GM12872 (cell line): ENCODE results near the gene TGFBR3L.
A peak's percentile ranks its signal among the peaks of the same experiment; 100 is the strongest.

ENCODE experiments used
- TF ChIP-seq, protein P1 (sequence below): IDR thresholded peaks from 3 replicates; pipeline ENCODE4 v1.5.1; 2011; ENCODE audit warnings: low read depth, mild to moderate bottlenecking, low read length, moderate library complexity; ENCODE audit not compliant: insufficient read depth

The TGFBR3L gene

GRCh38 chr19:7943444-7944176, 29.0 kb downstream of the TGFBR3L start, which contains the start of gene TIMM44:
Gene TIMM44 (minus strand): TSS chr19:7943666. CDS start chr19:7943651, 15 bp downstream.
- TF ChIP-seq, protein P1, sequence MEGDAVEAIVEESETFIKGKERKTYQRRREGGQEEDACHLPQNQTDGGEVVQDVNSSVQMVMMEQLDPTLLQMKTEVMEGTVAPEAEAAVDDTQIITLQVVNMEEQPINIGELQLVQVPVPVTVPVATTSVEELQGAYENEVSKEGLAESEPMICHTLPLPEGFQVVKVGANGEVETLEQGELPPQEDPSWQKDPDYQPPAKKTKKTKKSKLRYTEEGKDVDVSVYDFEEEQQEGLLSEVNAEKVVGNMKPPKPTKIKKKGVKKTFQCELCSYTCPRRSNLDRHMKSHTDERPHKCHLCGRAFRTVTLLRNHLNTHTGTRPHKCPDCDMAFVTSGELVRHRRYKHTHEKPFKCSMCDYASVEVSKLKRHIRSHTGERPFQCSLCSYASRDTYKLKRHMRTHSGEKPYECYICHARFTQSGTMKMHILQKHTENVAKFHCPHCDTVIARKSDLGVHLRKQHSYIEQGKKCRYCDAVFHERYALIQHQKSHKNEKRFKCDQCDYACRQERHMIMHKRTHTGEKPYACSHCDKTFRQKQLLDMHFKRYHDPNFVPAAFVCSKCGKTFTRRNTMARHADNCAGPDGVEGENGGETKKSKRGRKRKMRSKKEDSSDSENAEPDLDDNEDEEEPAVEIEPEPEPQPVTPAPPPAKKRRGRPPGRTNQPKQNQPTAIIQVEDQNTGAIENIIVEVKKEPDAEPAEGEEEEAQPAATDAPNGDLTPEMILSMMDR: no peak

- TF ChIP-seq, protein P1: peak; percentile 84
Observed at GRCh38 chr19:7944177-7944761, 29.6 kb downstream of the TGFBR3L start.

DNA sequence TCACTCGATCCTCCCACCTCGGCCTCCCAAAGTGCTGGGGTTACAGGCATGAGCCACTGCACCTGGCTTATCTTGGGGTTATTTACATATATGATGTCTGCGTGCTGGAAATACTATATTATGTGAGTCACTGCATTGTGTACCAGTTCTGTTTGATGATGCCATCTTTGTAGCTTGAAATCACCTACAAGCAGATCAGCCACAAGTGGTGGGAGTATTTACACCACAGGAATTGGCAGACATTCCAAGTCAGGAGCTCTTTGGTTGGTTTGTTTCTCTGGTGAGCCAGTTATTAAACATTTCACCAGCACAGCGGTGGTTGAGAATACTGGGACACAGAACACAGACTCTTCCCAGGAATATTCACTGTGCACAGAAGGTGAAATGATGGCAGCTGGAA, 33.3 kb downstream of the TGFBR3L start:
- TF ChIP-seq, protein P1: no peak

DNA sequence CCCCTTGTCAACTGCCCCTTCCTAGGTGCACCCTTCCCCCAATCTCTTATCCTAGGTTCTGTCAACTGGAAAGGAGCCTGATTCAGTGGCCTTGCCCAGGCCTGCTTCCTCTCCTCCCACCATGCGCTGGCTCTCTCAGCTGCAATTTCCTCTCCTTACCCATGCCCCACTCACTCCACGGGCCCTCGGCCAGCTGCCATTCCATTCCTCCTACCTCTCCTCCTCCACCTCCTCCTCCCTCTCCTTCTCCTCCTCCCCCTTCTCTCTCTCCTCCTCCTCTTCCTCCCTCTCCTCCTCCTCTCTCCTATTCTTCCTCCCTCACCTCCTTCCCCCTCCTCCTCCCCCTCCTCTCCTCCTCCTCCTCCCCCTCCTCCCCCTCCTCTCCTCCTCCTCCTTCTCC, 38.4 kb downstream of the TGFBR3L start:
- TF ChIP-seq, protein P1: no peak

DNA sequence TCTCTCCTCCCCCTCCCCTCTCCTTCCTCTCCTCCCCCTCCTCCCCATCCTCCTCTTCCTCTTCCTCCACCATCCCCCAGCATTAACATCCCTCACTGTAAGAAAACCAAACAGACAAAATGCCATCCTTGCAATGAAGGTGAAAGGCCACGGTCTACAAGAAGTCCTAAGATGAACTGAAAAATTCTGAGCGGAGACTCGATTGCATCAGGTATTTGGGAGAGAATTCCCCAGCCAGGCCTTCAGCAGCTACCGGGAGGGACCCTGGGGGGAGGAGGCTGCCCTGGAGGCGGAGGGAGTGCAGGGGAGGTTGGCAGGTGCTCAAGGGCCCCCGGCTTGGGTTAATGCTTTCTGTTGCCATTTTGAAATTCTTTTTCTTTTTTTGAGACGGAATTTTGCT, 38.9 kb downstream of the TGFBR3L start:
- TF ChIP-seq, protein P1: no peak

DNA sequence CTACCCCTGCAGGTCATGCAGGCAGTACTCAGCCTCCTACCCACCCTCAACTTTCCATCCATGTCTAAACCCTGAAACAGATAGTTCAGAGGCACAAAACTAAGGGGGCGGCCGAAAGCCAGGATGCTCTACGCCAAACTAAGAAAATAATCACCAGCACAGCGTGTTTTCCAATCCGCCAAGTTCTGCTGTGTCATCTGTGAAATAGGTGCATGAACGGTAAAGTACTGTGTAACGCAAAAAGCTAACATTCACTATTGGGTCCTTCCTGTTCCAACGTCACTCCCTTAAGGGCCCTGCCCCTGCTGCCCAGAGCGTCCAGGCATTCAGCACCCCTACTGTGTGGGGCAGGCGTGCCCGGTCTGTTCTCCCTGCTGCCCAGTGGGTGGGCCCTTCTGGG, 41.1 kb downstream of the TGFBR3L start:
- TF ChIP-seq, protein P1: no peak

GRCh38 chr19:7959211-7959610, 44.6 kb downstream of the TGFBR3L start:
- TF ChIP-seq, protein P1: no peak
